GM19452 (cell line): Measurements from ENCODE around the gene MLLT6.

ENCODE experiments used
- ATAC-seq: cut with Tn5 transposase; IDR thresholded peaks from one replicate; pipeline ENCODE4 v1.9.1; 2021; ENCODE audit not compliant: unreplicated experiment

The MLLT6 gene

DNA sequence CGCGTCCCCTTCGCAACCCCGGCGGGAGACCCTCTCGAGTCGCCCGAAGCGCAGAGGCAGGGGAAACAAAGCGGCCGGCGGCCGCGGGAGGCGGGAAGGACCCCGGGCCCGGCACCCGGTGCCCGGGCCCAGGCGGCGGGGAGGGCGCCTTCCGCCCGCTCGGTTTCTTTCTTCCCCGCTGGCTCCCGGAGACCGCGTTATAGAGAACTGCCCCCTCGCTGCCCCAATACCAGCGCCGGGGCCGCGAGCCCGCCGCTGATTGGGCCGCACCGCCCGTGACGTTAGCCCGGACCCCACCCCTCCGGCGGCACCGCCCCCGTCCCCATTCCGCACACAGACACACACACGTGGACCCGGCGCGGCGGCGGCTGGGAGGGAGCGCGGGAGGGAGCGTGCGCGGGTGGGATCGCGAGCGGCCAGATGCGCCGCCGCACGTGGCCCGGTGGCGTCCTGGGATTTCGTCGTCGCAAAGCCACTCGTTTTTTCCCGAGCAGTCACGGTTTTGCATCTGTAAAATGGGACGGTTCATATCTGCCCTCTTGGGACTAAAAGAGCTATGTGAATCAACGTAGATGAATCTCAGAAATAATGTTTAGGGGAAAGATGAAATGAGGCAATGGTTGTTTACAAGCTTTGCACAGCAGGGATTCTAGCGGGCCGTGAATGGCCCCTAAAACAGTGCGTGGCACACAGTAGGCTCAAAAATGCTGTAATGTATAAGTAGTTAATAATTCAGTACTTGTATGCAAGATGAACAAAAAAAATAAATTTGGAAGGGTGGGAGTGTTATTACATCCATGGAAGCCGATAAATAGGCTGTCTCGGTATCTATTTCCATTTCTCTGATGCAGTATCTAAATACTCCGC, 30.1 kb upstream of the MLLT6 start, which contains the start of gene EPOP:
TSS of gene EPOP (minus strand) at position 209 of the 867 bp plus-strand sequence. CDS start 462 bp downstream, outside the sequence.
- ATAC-seq, result peak; percentile 62

- peak; percentile 43 for ATAC-seq
These were observed 28.2 kb upstream of the MLLT6 start for GRCh38 chr17:38676706-38677504.

DNA sequence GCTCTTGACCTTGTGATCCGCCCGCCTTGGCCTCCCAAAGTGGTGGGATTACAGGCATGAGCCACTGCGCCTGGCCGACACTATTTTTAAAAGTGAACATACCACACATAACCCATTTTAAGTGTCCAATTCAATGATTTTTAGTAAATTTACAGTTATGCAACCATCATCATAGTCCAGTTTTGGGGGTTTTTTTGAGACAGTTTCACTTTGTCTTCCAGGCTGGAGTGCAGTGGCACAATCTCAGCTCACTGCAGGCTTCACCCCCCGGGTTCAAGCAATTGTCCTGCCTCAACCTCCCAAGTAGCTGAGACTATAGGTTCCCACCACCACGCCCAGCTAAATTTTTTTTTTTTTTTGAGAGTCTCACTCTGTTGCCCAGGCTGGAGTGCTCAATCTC, 27.3 kb upstream of the MLLT6 start:
- ATAC-seq, result no peak

GRCh38 chr17:38681096-38681495, 24.0 kb upstream of the MLLT6 start:
- no peak for ATAC-seq

GRCh38 chr17:38685491-38685890, 19.6 kb upstream of the MLLT6 start:
- no peak for ATAC-seq

GRCh38 chr17:38687286-38687685, 17.8 kb upstream of the MLLT6 start:
- ATAC-seq, result no peak

DNA sequence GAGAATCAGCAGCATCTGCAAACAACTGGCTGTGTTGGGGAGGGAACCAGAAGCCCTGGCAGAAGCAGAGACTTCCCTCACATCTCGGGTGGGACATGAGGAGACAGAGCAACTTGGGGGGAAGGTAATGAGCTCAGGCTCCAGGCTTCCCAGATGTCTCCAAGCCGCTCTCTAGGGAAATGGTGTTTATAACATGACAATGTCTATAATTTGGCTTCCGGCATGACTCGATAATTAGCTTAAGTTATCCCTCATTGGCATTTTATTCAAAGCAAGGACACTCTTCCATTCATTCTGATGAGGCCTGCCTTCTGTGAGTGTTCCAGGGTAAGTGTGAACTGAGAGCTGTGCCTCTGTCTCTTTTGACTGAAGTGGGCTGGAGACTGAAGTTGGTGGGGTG, 14.7 kb upstream of the MLLT6 start:
- ATAC-seq, result no peak

GRCh38 chr17:38691154-38691553, 13.9 kb upstream of the MLLT6 start:
- ATAC-seq, result no peak

DNA sequence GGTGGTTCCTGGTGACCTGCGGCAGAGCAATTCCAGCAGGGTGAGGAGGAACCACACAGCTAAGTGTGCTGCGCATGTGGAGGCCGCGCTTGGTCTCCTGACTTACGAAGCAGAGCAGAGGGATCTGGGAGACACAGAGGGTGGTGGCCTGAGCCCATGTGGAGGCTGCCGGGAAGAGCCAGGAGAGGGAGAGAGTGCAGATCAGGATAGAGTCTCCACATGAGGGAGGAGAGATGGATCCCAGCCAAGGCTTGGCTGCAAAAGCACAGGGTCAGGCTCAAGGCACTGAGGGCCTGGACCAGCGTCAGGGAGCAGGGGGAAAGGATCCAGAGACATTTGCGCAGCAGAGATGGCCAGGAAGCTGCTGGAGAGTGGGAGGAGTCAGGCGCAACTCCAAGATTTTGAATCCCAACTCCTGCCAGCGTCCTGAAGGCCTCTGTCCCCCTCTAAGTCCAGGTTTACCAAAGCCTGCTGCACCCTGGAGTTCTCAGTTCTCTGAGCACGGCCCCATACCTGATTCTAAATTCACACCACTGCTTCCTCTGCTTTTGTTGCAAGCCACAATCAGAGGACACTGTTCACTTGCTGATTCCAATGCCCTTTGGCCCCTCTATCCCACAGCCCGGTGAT, 11.3 kb upstream of the MLLT6 start:
- no peak for ATAC-seq

DNA sequence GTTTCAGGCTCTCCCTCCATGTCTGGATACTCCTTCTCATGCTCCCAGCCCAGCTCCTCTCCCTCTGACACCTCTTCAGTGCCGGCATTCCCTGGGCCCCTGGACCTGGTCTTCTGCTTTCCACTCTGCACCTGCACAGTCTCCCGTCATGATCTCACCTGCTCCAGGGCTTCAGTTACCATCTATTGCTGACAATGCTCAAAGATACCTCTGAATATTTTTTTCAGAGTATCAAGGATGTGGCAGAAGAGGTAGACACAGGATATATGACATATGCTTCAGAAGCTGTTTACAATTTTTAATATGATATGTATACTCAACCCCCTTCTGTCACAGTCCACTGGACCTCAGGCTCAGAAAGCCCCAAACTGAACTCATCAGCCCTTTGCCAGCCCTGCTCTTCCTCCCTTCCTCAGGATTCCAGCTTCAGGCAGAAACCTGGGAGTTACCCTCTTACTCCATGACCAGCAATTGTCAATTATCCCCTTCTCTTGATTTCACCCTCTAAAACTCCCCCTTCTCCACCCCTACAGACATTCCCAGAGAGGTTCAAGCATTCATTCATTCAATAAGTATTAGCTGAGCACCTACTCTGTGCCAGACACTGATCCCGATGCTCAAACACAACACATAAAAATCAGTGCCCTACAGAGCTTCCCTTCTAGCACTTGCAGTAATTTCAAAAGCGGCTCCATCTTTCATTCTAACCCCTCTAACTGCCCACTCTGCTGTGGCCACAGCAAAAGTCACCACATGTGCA, 7.8 kb upstream of the MLLT6 start:
- no peak for ATAC-seq

- ATAC-seq, result no peak
These were observed 6.3 kb upstream of the MLLT6 start for GRCh38 chr17:38698760-38699159.

GRCh38 chr17:38701504-38702165, 3.4 kb upstream of the MLLT6 start:
- peak; percentile 25 for ATAC-seq

DNA sequence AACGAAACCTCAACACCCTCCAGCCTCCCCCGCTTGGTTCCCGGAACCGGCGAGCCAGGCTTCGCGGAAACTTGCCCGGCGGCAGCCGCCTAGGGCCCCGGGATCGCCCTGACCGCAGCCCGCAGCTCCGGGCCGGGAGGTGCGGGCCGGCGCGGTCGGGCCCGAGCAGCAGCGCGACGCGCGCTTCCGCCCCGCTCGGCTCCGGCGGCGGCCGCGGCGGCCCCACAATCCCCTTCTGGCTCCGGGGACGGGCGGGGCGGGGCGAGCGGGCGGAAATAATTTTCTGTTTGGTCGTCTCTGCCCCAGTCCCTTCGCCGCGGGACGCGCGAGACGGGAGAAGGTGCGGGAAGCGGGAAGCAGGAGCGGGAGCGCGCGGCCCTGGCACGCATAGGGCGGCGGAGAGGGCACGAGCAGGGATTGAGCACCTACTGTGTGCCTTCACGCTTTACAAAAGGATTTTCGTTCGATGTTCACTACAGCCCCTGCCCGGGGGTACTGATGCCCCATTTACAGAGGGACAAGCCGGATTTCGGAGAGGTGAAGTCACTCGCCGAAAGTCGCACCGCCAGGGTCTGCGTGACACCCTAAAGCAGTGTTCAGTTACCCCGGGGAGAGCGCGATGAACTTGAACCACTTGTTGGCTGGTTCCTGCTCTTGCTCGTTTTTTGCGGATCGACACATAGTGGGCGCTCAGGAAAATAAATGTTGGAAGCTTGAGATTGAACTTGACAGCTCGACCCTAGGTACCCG, 2.7 kb upstream of the MLLT6 start:
- peak; percentile 29 for ATAC-seq

DNA sequence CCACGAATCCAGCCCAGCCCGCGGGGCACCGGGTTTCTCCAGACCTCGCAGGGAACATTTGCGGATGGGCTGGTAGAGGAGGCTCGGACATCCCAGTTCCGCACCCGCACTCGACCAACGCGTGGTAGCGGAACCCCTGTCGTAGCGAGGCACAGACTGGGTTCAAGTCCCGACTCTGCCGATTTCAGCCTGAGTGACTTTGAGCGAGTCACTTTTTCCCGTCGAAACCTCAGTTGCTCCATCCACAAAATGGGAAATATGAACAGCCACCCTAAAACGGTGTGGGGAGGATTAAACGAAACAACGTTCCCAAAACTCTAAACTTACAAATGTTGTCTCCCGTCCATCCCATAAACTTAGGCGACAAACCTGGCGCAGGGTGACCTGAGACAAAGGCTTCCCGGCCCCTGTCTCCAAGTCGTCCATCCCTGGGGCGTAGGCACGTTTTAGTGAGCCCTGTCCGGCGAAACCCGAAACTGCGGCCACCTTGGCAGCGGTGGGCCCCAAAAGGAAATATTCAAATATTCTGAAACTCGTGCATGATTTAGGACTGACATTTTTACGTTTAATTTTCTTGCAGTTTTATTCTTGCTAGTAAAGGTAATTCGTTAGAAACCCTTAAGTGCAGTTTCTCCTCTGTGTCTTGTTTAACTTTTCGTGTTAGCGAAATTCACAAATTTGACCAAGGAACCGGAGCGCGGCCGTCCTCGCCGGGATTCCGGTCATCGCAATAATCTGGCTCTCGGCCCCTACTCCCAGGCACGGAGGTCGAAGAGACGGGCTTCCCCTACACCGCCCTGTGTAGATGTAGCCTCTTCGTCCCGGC, 1.9 kb upstream of the MLLT6 start:
- no peak for ATAC-seq

GRCh38 chr17:38703742-38704605, 1.1 kb upstream of the MLLT6 start:
- ATAC-seq, result no peak

DNA sequence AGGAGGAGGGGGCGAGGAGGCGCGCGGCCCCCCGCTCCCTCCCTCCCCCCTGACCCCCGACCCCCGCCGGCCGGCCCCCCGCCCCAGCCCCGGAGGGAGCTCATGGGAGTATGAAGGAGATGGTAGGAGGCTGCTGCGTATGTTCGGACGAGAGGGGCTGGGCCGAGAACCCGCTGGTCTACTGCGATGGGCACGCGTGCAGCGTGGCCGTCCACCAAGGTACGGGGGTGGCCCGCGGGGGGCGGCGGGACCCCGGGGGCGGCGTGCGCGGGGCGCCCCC, 390 bp downstream of the MLLT6 start:
- no peak for ATAC-seq

GRCh38 chr17:38705803-38706504, 881 bp downstream of the MLLT6 start:
- no peak for ATAC-seq
